Aorta (tissue), 5 donors: ENCODE results near the gene TIMP3. TPM values are rescaled to one million over a fixed set of nuclear protein-coding genes. Genes with fewer than 3 reads are reported as not detected.

Experiments
- ATAC-seq: fragments of 200-7000 bp; cut with Tn5 transposase; one replicate; pipeline ENCODE4 v1.9.1; 2022; ENCODE audit warnings: moderate library complexity; ENCODE audit not compliant: low FRiP score
- DNase-seq, 2 donors: peaks; one replicate each; pipeline ENCODE4 v3.0.0-alpha.2; 2020
- H3K27ac ChIP-seq, 2 donors: one replicate each; pipeline ENCODE4 v1.5.1; 2013; ENCODE audit warnings: low read length in 2 of 2, mild to moderate bottlenecking in 2 of 2, moderate library complexity in 2 of 2, control low read depth in 1 of 2, inconsistent platforms in 1 of 2, low read depth in 1 of 2
- H3K27me3 ChIP-seq, 2 donors: one replicate each; pipeline ENCODE4 v1.6.1; 2013; ENCODE audit warnings: control low read depth in 1 of 2, low read length in 1 of 2, mild to moderate bottlenecking in 1 of 2, moderate library complexity in 1 of 2; ENCODE audit not compliant: insufficient read depth in 2 of 2, control insufficient read depth in 1 of 2
- H3K36me3 ChIP-seq, 2 donors: one replicate each; pipeline ENCODE4 v1.6.1; 2013; ENCODE audit warnings: control low read depth in 1 of 2, low read length in 1 of 2, mild to moderate bottlenecking in 1 of 2; ENCODE audit not compliant: insufficient read depth in 2 of 2, control insufficient read depth in 1 of 2
- H3K4me1 ChIP-seq, 2 donors: one replicate each; pipeline ENCODE4 v1.6.1; 2013; ENCODE audit warnings: low read length in 2 of 2, control low read depth in 1 of 2, mild to moderate bottlenecking in 1 of 2, moderate library complexity in 1 of 2; ENCODE audit not compliant: insufficient read depth in 2 of 2, control insufficient read depth in 1 of 2
- H3K4me3 ChIP-seq, 2 donors: one replicate each; pipeline ENCODE4 v1.5.1; 2013; ENCODE audit warnings: low read length in 2 of 2, control low read depth in 1 of 2, mild to moderate bottlenecking in 1 of 2
- H3K9me3 ChIP-seq: one replicate; pipeline ENCODE4 v1.6.1; 2013; ENCODE audit warnings: mild to moderate bottlenecking, low read length; ENCODE audit not compliant: control insufficient read depth
- WGBS, 2 donors: extraction: QIAGEN DNeasy Blood & Tissue Kit; methylation state at CpG; one replicate each; pipeline ENCODE4 v1.1.7; 2013; 5-methylcytosine and 5-hydroxymethylcytosine counted together
- intact Hi-C, 2 donors: fragments of 100-400 bp; cut with DNase I; formaldehyde crosslinking; loops; one replicate each; pipeline versions ENCODE4 v1.14.2 to v1.15.0; 2022
- polyA plus RNA-seq, 2 donors: library from polyadenylated mRNA; stranded (reverse); fragments of 200-250 nt; gene quantifications; one replicate each; pipeline ENCODE4 v1.2.3, GENCODE V29; 2013
- total RNA-seq, 2 donors: library from RNA; stranded (reverse); fragmentation: NEBNext Ultra II Directional; extraction: Animal tissue kit (Norgen Biotek cat#: 25700); gene quantifications; one replicate each; pipeline ENCODE4 v1.2.1, GENCODE V29; 2021
- donor health status: healthy with polysubstance abuse.
- donor health status: Bipolar disorder and iron deficiency.
- donor health status: DM: no; HTN: no; CAD: no.
- donor health status: DM: no; HTN: no; CAD: no.
- donor health status: DM: yes; HTN: yes; CAD: no.

Gene TIMP3
- total and polyA plus RNA-seq, 4 donors = 34.4 to 410 (median 179) TPM

- Histone ChIP-seq H3K36me3 (no peaks in the 10 kb centered on the region), H3K27ac (no peak overlapping the region), H3K9me3 (no peaks in the 10 kb centered on the region), H3K4me1 (peaks cover 0 to 3% of the 10 kb centered on the region in 2 donors), H3K4me3 (no peak overlapping the region), H3K27me3 (no peaks in the 10 kb centered on the region)
- ATAC-seq (no peak), DNase-seq (no peak)
- intact Hi-C loops = no loop called here
- 91 to 92% methylated on average over 6 of the region's 6 CpGs for WGBS, 2 donors
These were observed 81.4 kb downstream of the TIMP3 start for GRCh38 chr22:32882774-32883530.

- Histone ChIP-seq H3K27me3 (no peaks in the 10 kb centered on the region), H3K27ac (no peak overlapping the region), H3K9me3 (no peaks in the 10 kb centered on the region), H3K4me1 (peaks cover 0 to 3% of the 10 kb centered on the region in 2 donors), H3K4me3 (no peak overlapping the region), H3K36me3 (no peaks in the 10 kb centered on the region)
- no peak for ATAC-seq
- no peak for DNase-seq
- intact Hi-C loops = no loop called here
- WGBS, 2 donors = 3 to 7% methylated on average over 7 of the region's 7 CpGs
These were observed 85.9 kb downstream of the TIMP3 start for GRCh38 chr22:32887324-32887980.

GRCh38 chr22:32888976-32889375, 87.5 kb downstream of the TIMP3 start:
- Histone ChIP-seq H3K4me1 (peaks cover 0 to 3% of the 10 kb centered on the region in 2 donors), H3K36me3 (no peaks in the 10 kb centered on the region), H3K27me3 (no peaks in the 10 kb centered on the region), H3K9me3 (no peaks in the 10 kb centered on the region), H3K4me3 (no peak overlapping the region), H3K27ac (no peak overlapping the region)
- intact Hi-C loops = no loop called here
- DNase-seq (no peak), ATAC-seq (no peak)
- 73 to 78% methylated on average over 3 of the region's 3 CpGs for WGBS, 2 donors

GRCh38 chr22:32896891-32897290, 95.4 kb downstream of the TIMP3 start:
- no peak overlapping the region for H3K4me3 ChIP-seq
- peaks cover 1% of the 10 kb centered on the region for H3K9me3 ChIP-seq
- intact Hi-C loops = no loop called here
- no peaks in the 10 kb centered on the region for H3K4me1 ChIP-seq
- ATAC-seq (no peak), DNase-seq (no peak)
- WGBS, 2 donors = 89 to 93% methylated on average over 7 of the region's 7 CpGs
- H3K36me3 ChIP-seq = no peaks in the 10 kb centered on the region
- H3K27me3 ChIP-seq = peaks cover 0 to 1% of the 10 kb centered on the region in 2 donors
- no peak overlapping the region for H3K27ac ChIP-seq

- intact Hi-C loops = no loop called here
- Histone ChIP-seq H3K4me1 (no peaks in the 10 kb centered on the region), H3K27ac (no peak overlapping the region), H3K27me3 (peaks cover 0 to 1% of the 10 kb centered on the region in 2 donors), H3K36me3 (no peaks in the 10 kb centered on the region), H3K9me3 (peaks cover 1% of the 10 kb centered on the region), H3K4me3 (no peak overlapping the region)
- ATAC-seq (no peak), DNase-seq (no peak)
- WGBS, 2 donors = 93 to 94% methylated on average over 5 of the region's 5 CpGs
These were observed 95.9 kb downstream of the TIMP3 start for GRCh38 chr22:32897400-32897799.

- DNase-seq (no peak), ATAC-seq (no peak)
- no peaks in the 10 kb centered on the region for H3K27me3 ChIP-seq
- H3K4me3 ChIP-seq = no peak overlapping the region
- intact Hi-C loops = no loop called here
- no peaks in the 10 kb centered on the region for H3K9me3 ChIP-seq
- 69 to 70% methylated on average over 4 of the region's 4 CpGs for WGBS, 2 donors
- no peak overlapping the region for H3K27ac ChIP-seq
- no peaks in the 10 kb centered on the region for H3K36me3 ChIP-seq
- no peaks in the 10 kb centered on the region for H3K4me1 ChIP-seq
These were observed 99.6 kb downstream of the TIMP3 start for GRCh38 chr22:32900886-32901635.

GRCh38 chr22:32901925-32902324, 100.4 kb downstream of the TIMP3 start:
- intact Hi-C loops = no loop called here
- ATAC-seq (no peak), DNase-seq (no peak)
- Histone ChIP-seq H3K27me3 (no peaks in the 10 kb centered on the region), H3K9me3 (no peaks in the 10 kb centered on the region), H3K36me3 (no peaks in the 10 kb centered on the region), H3K27ac (no peak overlapping the region), H3K4me1 (no peaks in the 10 kb centered on the region), H3K4me3 (no peak overlapping the region)
- 61 to 94% methylated on average over 1 of the region's 1 CpG for WGBS, 2 donors

- DNase-seq (no peak), ATAC-seq (no peak)
- H3K36me3 ChIP-seq = no peaks in the 10 kb centered on the region
- H3K27ac ChIP-seq = no peak overlapping the region
- H3K9me3 ChIP-seq = no peaks in the 10 kb centered on the region
- intact Hi-C loops = no loop called here
- H3K27me3 ChIP-seq = no peaks in the 10 kb centered on the region
- no peaks in the 10 kb centered on the region for H3K4me1 ChIP-seq
- H3K4me3 ChIP-seq = no peak overlapping the region
- 77 to 85% methylated on average over 5 of the region's 5 CpGs for WGBS, 2 donors
These were observed 102.0 kb downstream of the TIMP3 start for GRCh38 chr22:32903507-32903906.
